Measurements from ENCODE around the gene PLPP7. TPM values are rescaled to one million over a fixed set of nuclear protein-coding genes. Genes with fewer than 3 reads are reported as not detected.

Gene PLPP7
- polyA plus RNA-seq, 1 donor from 2014 or later: 1.7 TPM

GRCh38 chr9:131282688-131283422, 6.7 kb upstream of the PLPP7 start:
- Mint-ChIP-seq H3K36me3 (no peaks in the 10 kb centered on the region), H3K4me1 (peaks cover 7 to 19% (median 12%) of the 10 kb centered on the region in 3 donors), H3K27me3 (peaks cover 6% of the 10 kb centered on the region), H3K4me3 (peak overlapping the region in 1 of 4 donors; percentile 82), H3K9me3 (no peaks in the 10 kb centered on the region), H3K27ac (no peak overlapping the region)

- Mint-ChIP-seq H3K27ac (peak overlapping the region in 1 of 3 donors; percentile 67), H3K36me3 (no peaks in the 10 kb centered on the region), H3K4me3 (no peak overlapping the region), H3K9me3 (no peaks in the 10 kb centered on the region), H3K27me3 (peaks cover 6% of the 10 kb centered on the region), H3K4me1 (peaks cover 0 to 10% (median 7%) of the 10 kb centered on the region in 3 donors)
Measured at GRCh38 chr9:131284856-131285255, 4.7 kb upstream of the PLPP7 start.

GRCh38 chr9:131287359-131287758, 2.2 kb upstream of the PLPP7 start:
- no peak overlapping the region for H3K4me3 Mint-ChIP-seq

GRCh38 chr9:131288217-131288616, 1.3 kb upstream of the PLPP7 start:
- no peak overlapping the region for H3K4me3 Mint-ChIP-seq
- H3K9me3 Mint-ChIP-seq: no peaks in the 10 kb centered on the region
- peaks cover 0 to 4% (median 1%) of the 10 kb centered on the region in 3 donors for H3K4me1 Mint-ChIP-seq
- H3K27ac Mint-ChIP-seq: no peak overlapping the region
- no peaks in the 10 kb centered on the region for H3K27me3 Mint-ChIP-seq
- H3K36me3 Mint-ChIP-seq: no peaks in the 10 kb centered on the region

More at GRCh38 chr9:131287359-131287758, 2.2 kb upstream of the PLPP7 start:
- H3K9me3 Mint-ChIP-seq: no peaks in the 10 kb centered on the region
- no peak overlapping the region for H3K27ac Mint-ChIP-seq
- H3K4me1 Mint-ChIP-seq: peaks cover 0 to 4% (median 2%) of the 10 kb centered on the region in 3 donors
- no peaks in the 10 kb centered on the region for H3K27me3 Mint-ChIP-seq
- H3K36me3 Mint-ChIP-seq: no peaks in the 10 kb centered on the region

GRCh38 chr9:131290036-131290766, 678 bp downstream of the PLPP7 start:
- no peaks in the 10 kb centered on the region for H3K36me3 Mint-ChIP-seq
- H3K27ac Mint-ChIP-seq: no peak overlapping the region
- peaks cover 0 to 4% (median 1%) of the 10 kb centered on the region in 3 donors for H3K4me1 Mint-ChIP-seq
- no peaks in the 10 kb centered on the region for H3K27me3 Mint-ChIP-seq
- no peaks in the 10 kb centered on the region for H3K9me3 Mint-ChIP-seq
- H3K4me3 Mint-ChIP-seq: no peak overlapping the region

GRCh38 chr9:131290767-131291370, 1.3 kb downstream of the PLPP7 start:
- H3K27me3 Mint-ChIP-seq: no peaks in the 10 kb centered on the region
- H3K4me1 Mint-ChIP-seq: peaks cover 0 to 4% (median 1%) of the 10 kb centered on the region in 3 donors
- no peaks in the 10 kb centered on the region for H3K9me3 Mint-ChIP-seq
- no peak overlapping the region for H3K4me3 Mint-ChIP-seq
- no peaks in the 10 kb centered on the region for H3K36me3 Mint-ChIP-seq
- no peak overlapping the region for H3K27ac Mint-ChIP-seq

GRCh38 chr9:131291795-131292315, 2.3 kb downstream of the PLPP7 start:
- Mint-ChIP-seq H3K4me1 (peaks cover 0 to 4% (median 1%) of the 10 kb centered on the region in 3 donors), H3K9me3 (no peaks in the 10 kb centered on the region), H3K36me3 (no peaks in the 10 kb centered on the region), H3K27ac (peak overlapping the region in 2 of 3 donors; percentile 63 to 77), H3K4me3 (no peak overlapping the region), H3K27me3 (peaks cover 4% of the 10 kb centered on the region)

- Mint-ChIP-seq H3K36me3 (no peaks in the 10 kb centered on the region), H3K9me3 (no peaks in the 10 kb centered on the region), H3K4me1 (peaks cover 0 to 3% (median 0%) of the 10 kb centered on the region in 3 donors), H3K4me3 (no peak overlapping the region), H3K27ac (no peak overlapping the region), H3K27me3 (peaks cover 4% of the 10 kb centered on the region)
Measured at GRCh38 chr9:131292937-131293336, 3.4 kb downstream of the PLPP7 start.

- Mint-ChIP-seq H3K36me3 (no peaks in the 10 kb centered on the region), H3K27me3 (peaks cover 4% of the 10 kb centered on the region), H3K27ac (no peak overlapping the region), H3K4me3 (no peak overlapping the region), H3K9me3 (no peaks in the 10 kb centered on the region), H3K4me1 (peaks cover 0 to 3% (median 0%) of the 10 kb centered on the region in 3 donors)
Measured at GRCh38 chr9:131296460-131296859, 6.9 kb downstream of the PLPP7 start.

GRCh38 chr9:131296906-131297500, 7.5 kb downstream of the PLPP7 start:
- H3K27me3 Mint-ChIP-seq: peaks cover 4% of the 10 kb centered on the region
- H3K27ac Mint-ChIP-seq: no peak overlapping the region
- peaks cover 0 to under 1% (median 0%) of the 10 kb centered on the region in 3 donors for H3K4me1 Mint-ChIP-seq
- no peaks in the 10 kb centered on the region for H3K36me3 Mint-ChIP-seq
- no peak overlapping the region for H3K4me3 Mint-ChIP-seq
- no peaks in the 10 kb centered on the region for H3K9me3 Mint-ChIP-seq

- H3K4me3 Mint-ChIP-seq: no peak overlapping the region
- H3K27ac Mint-ChIP-seq: no peak overlapping the region
- H3K27me3 Mint-ChIP-seq: peaks cover 4% of the 10 kb centered on the region
- H3K9me3 Mint-ChIP-seq: no peaks in the 10 kb centered on the region
- no peaks in the 10 kb centered on the region for H3K4me1 Mint-ChIP-seq
- no peaks in the 10 kb centered on the region for H3K36me3 Mint-ChIP-seq
Measured at GRCh38 chr9:131297903-131298302, 8.4 kb downstream of the PLPP7 start.

- H3K36me3 Mint-ChIP-seq: no peaks in the 10 kb centered on the region
- H3K4me3 Mint-ChIP-seq: no peak overlapping the region
- no peaks in the 10 kb centered on the region for H3K9me3 Mint-ChIP-seq
- peaks cover 4% of the 10 kb centered on the region for H3K27me3 Mint-ChIP-seq
- no peak overlapping the region for H3K27ac Mint-ChIP-seq
- H3K4me1 Mint-ChIP-seq: no peaks in the 10 kb centered on the region
Measured at GRCh38 chr9:131298341-131298740, 8.8 kb downstream of the PLPP7 start.

- no peaks in the 10 kb centered on the region for H3K36me3 Mint-ChIP-seq
- no peaks in the 10 kb centered on the region for H3K4me1 Mint-ChIP-seq
- no peak overlapping the region for H3K4me3 Mint-ChIP-seq
- H3K9me3 Mint-ChIP-seq: no peaks in the 10 kb centered on the region
- H3K27me3 Mint-ChIP-seq: peaks cover 4% of the 10 kb centered on the region
- H3K27ac Mint-ChIP-seq: no peak overlapping the region
Measured at GRCh38 chr9:131298816-131299215, 9.3 kb downstream of the PLPP7 start.

GRCh38 chr9:131299346-131299960, 9.9 kb downstream of the PLPP7 start:
- no peaks in the 10 kb centered on the region for H3K36me3 Mint-ChIP-seq
- H3K27me3 Mint-ChIP-seq: peaks cover 4% of the 10 kb centered on the region
- H3K4me1 Mint-ChIP-seq: no peaks in the 10 kb centered on the region
- no peak overlapping the region for H3K27ac Mint-ChIP-seq
- no peak overlapping the region for H3K4me3 Mint-ChIP-seq
- H3K9me3 Mint-ChIP-seq: no peaks in the 10 kb centered on the region

Data from IgD-negative memory B cell (primary cell).